Ramos (cell line): Measurements from ENCODE around the gene SZT2.
"Not testable (repeated sequence)": the region's sequence is repeated elsewhere in the genome, so short reads cannot be mapped to it uniquely, and the experiment has no call there.

Experiments used
- in situ Hi-C: fragments of 300-500 bp; cut with MboI; formaldehyde crosslinking; loops from one replicate; pipeline ENCODE4 v1.14.3; 2022; ENCODE audit warnings: low sequenced_read_pairs; ENCODE audit not compliant: unreplicated experiment

Gene SZT2

DNA sequence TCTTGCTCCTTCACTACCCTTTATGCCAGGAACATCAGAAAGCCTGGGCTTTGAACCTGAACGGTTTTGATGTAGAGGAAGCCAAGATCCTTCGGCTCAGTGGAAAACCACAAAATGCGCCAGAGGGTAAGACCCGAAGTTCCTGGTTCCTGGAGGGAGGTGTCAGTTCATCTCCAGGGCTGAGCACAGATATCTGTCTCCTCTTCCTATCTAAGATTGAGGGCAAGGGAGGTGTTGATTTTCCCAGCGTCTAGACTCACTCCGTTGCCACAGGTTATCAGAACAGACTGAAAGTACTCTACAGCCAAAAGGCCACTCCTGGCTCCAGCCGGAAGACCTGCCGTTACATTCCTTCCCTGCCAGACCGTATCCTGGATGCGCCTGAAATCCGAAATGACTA, 30.0 kb upstream of the SZT2 start:
- in situ Hi-C loops = no loop called here

DNA sequence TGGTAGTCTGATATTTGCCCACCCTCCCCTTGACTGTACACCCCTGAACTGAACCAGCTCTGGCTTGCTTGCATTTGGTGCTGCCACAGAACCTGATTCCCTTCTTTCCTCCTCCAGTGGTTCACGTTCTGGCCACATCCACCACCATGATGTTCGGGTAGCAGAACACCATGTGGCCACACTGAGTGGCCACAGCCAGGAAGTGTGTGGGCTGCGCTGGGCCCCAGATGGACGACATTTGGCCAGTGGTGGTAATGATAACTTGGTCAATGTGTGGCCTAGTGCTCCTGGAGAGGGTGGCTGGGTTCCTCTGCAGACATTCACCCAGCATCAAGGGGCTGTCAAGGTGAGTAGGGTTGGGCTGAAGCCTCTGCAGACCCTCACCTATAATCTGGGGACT, 29.1 kb upstream of the SZT2 start:
- in situ Hi-C loops = no loop called here

DNA sequence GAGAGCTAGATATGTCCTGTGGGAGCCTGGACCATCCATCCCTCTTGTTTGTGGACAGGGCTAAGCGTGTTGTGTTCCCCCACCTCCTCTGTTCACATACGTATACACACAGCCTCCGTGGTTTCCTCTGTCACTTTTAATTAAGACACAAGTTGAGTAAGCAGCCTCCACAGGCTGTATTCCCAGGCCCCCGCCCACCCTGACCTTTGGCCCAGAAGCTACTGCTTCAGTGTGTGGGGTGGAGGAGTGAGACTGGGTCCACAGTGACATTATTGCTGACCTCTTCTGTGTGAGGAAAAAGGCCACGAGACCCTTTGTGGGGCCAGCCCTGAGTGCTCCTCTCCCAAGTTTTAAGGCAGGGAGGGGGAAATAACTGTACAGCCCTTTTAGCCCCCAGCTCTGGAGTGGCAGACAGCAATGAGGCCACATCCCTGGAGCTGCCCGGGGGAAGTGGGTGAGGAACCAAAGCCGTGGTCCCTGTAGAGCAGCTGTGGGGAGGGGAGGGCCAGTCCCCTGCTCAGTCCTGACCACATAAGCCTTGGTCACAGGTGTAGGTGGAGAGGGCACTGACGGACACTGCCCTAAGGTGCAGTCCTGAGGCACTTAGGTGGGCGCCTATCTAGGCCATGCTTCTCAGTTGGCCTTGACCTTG, 26.3 kb upstream of the SZT2 start:
- in situ Hi-C loops = no loop called here

DNA sequence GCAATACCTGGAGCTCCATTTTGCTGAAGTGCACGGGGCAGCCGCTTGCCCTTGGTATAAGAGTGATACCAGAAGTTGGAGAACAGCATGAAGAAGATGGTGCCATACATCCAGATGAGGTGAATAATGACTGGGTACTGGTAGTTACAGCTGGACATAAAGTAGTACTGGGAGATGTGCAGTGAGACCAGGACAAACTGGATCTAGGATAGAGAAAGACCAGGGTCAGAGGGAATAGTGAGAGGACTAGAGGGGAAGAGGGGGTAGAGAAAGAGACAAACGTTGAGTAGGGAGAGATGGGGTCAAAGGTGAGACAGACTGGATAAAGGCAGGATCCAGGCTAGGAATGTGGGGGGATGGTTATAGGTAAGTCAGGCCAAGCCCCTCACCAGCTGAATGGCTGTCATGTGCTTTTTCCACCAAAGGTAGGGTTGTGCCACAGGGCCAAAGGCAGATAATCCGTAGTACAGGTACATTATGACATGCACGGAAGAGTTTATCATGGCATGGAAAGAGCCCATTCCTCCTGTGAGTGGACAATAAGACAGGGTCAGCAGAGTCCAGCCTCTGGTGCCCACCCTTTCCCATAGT, 25.7 kb upstream of the SZT2 start:
- in situ Hi-C loops = no loop called here

DNA sequence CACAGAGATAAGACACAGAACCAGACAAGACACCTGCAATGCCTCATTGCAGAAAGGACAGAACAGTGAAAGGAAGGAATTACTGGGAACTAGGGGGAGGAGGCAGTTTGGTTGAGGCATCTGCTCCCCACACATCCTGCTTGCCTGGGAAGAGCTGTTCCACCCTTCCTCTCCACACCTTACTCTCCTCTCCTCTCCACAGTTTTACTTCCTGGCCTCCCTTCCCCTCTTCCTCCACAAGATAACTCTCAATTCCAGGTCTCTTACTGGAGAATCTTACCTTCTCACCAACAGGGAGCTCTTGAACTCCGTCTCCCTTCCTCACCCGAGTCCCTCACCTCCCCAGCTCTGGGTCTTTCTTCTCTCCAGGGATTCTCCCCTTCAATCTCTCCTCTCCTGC, 24.0 kb upstream of the SZT2 start:
- in situ Hi-C loops = no loop called here

DNA sequence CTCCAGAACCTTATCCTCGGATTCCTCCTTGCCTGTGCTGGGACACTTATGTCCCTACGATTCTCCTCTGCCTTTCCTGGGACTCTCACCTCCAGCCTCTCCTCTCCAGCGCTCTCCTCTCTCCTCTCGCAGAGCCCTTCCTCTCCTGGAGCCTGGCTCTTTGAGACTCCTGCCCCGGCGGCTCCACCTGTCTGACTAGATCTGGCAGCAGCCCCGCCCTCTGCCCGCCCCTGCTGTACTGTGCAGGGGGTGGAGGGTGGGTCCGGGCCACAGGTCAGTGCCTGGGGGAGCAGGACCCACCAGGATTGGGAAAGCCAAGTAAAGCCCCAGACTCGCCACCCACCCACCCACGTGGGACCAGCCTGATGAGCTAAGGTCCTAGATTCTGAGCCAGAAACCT, 23.5 kb upstream of the SZT2 start:
- in situ Hi-C loops = no loop called here

DNA sequence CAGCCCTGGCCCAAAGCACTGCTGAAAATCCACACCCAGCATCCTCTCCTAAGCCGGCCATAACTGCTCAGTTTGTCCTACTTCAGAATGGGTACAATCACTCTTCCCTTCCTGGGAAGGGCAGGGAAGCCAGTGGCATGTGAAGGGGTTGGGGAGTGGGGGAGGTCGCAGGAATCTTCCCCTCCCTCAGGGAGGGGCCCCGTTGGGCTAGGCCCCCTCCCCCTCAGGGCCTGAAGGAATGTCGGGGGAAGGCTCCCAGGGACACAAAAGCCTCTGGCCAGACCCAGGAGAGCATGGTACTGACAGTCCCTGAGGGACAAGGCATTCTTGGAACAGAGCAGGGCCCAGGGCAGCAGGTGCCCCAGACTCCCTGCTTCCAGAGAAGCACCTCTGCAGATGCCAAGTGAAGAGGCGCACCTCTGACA, 23.1 kb upstream of the SZT2 start:
- in situ Hi-C loops = no loop called here

DNA sequence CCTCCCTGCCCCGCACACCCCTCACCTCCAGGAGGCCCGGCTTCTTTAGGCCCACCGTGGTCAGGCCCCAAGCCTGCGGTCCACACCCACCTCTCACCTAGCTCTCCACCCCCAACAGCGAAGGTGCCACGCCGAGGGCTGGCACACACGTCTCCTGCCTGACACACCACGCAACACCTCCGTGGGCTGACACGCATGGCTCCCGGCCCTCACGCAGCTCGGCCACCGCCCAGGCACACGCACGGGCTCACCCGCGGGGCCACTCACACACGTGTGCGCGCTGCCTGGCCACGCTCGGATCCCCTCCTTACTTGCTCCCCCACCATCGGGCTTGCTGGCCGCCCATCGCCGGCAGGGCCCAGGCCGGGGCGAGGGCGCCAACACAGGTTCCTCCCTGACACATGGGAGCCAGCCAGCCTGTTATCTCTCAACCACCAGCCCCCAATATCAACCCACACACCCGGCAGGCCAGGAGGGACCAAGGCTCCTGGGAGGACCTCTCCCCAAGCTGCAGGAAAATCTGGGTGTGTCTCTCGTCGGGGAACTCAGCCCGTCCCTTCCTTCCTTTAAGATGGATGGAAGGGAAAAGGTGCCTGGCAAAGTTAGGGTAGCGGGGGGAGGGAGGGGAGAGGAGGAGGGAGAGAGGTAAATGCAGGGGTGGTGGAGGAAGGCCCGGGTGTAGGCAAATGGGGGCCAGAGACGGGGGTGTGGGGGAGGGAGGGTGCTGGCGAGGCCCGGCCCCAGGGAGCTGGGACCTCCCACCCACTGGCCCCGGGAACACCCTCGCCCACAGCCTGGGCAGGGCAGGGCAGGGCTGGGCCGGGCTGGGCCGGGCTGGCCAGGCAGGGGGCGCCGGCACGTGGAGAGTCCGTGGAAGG, 22.4 kb upstream of the SZT2 start:
- in situ Hi-C loops = no loop called here

DNA sequence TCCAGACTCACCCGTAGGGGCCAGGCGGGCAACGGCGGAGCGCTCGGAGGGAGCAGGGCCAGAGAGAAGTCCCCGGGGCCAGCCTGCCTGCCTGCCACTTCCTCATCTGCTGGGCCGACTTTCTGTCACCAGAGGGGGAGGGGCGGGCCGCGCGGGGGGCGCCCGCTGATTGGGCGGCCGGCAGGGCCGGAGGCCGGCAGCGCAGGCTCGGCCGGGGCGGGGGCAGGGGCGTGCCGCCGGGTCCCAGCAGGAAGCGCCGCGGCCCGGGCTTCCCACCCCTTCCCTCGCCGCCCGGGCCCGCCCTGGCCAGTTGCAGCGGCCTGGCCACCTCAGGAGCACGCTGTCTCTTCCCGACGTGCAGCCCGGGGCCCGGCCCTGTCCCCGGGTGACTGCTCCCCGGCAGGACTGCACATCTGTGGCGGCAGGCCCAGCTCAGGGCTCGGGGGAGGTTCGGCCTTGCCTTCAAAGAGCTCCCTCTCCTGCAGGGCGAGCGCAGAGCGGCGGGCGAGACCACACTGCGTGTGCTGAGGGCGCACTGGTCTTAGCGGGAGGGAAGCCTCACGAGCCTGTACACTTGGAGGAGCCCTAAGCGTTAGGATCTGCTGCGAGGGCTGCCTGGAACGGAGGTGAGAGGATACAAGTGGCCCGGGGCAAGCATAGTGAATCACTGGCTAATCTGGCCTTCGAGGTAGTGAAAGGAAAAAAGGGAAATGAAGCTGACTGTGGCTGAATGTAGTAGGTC, 21.6 kb upstream of the SZT2 start, which contains the start of gene ELOVL1:
ELOVL1 (minus strand) TSS at position 108 of the 742 bp plus-strand sequence. CDS start 2,402 bp downstream, outside the sequence.
- in situ Hi-C loops = no loop called here

DNA sequence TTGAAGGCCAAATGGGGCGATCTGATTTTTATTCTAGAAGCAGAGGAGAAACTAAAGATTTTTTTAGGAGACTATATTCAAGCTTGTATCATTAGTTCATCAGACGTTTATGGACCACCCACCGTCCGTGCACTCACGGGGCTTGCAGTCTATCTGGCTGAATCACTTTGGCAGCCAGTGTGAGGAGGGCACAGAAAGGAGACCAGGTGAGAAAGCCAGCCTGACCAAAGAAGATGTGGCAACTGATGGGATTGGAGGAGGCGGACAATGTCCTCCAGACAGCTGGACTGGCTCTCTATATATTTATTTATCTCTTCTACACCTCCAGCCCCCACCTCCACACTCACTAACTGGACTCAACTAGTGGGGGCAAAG, 21.1 kb upstream of the SZT2 start:
- in situ Hi-C loops = no loop called here

DNA sequence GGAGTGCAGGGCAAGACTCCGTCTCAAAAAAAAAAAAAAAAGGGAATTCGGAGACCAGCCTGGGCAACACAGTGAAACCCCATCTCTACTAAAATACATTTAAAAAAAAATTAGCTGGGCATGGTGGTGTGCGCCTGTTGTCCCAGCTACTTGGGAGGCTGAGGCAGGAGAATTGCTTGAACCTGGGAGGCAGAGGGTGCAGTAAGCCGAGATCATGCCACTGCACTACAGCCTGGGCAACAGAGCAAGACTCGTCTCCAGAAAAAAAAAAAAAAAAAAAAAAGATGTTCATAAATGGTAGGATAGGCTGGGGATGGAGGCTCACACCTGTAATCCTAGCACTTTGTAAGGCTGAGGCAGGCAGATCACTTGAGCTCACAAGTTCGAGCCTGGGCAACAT, 19.9 kb upstream of the SZT2 start:
- in situ Hi-C loops = not testable (repeated sequence)

DNA sequence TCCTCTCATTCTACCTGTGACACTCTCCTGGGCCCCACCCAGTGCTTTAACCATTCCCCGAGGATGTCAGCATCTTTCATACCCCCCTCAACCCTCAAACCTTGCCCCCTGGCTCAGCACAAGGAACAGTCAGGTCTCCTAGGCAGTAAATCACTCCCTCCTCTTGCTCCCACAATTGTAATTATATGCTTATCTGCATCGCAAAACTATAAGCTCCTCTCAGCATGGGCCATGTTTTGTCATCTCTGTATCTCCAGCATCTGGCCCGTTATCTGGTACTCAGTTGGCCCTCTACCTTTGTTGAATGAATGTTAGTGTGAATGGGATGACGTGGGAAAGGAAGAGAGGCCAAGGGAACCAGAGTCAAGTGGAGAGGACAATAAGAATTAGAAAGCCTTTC, 19.1 kb upstream of the SZT2 start:
- in situ Hi-C loops = no loop called here

DNA sequence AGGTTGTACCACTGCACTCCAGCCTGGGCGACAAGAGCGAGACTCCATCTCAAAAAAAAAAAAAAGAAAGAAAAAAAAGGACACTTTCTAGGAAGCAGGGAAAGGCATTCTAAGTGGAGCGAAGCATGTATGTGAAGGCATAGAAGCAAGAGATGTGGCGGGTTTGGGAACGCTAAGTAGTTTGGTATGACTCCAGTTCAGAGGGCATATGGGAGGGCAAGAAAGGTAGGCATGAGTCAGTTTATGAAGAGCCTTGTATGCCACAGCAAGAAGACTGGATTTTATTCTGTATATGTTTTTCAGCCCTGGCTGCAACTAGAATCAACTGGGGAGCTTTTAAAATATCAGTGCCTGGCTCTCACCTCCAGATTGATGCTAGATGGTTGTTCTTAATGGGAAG, 17.5 kb upstream of the SZT2 start:
- in situ Hi-C loops = no loop called here

DNA sequence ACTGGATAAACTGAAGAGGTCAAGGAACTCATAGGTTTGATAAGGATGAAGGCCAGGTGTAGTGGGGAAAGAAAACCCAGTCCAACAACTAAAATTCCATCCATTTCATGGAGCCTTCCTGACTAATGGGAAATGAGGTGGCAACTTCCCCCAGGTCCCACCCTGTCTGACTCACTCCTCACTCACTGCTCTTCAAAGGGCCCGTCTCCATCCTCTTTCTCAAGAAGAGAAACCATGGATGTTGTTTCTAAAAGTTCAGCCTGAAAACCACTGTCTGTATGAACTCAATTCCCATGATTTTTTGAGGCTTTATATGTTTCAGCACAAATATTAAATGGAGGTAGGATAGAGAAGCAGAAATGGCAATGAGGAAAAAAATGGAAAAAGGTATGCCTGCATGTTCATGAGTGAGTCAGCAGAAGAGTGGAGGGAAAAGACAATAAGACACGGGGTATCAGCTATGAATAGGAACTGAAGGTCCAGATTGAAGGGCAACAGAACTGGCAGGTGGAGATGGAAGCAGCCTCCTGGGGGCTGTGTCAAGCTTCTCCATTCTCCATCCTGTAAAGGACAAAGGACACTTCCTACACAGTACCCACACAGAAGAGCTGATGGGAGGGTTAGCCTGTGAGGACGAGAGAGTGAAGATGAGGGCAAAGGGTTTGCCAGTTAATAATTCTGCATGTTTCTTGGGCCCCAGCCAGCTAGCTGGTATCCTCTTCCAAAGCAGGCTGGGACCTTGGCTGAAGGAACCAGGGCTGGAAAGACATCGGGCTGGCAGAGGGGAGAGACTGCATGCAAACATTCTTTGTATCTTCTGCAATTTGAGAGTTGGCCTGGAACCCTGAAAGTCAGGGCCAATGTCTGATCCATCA, 16.4 kb upstream of the SZT2 start:
- in situ Hi-C loops = no loop called here

DNA sequence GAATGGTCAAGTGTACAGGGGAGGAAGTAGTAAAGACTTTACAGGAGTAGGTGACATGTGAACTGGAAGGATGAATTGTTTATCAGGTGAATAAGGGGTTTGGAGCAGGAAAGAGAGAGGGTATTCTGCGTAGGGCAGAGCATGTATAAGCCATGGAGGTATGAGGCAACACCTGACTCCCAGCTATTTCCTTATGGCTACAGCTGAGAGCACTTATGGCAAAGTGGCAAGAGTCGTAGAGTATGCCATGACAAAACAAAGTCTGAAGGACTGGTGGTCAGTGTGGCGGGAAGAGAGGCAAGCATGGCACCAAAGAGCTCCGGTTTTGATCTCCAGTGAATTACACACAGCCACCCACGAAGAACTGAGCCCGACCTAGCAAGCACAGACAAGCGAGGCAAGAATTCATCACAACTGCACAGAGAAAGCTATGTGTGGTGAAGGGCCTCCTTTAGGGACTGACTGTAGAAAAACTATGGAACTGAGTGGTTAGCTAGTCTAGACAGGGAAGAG, 12.9 kb upstream of the SZT2 start:
- in situ Hi-C loops = no loop called here

DNA sequence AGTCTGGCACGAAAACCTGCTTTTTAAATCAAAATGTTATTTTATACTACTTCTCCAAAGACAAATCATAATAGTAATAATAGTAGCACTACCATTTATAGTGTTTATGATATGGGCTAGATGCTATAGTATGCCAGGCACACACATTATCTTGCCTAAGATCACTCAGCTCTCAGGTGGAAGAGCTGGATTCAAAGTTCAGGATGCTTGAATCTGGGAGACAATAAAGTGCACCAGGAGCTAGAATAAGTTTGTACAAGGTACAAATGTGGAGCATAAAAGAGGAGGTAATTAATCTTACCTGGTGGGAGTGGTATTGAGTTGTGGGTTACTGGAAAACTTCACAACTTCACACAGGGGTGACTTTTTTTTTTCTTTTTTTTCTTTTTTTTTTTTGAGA, 11.9 kb upstream of the SZT2 start:
- in situ Hi-C loops = no loop called here

DNA sequence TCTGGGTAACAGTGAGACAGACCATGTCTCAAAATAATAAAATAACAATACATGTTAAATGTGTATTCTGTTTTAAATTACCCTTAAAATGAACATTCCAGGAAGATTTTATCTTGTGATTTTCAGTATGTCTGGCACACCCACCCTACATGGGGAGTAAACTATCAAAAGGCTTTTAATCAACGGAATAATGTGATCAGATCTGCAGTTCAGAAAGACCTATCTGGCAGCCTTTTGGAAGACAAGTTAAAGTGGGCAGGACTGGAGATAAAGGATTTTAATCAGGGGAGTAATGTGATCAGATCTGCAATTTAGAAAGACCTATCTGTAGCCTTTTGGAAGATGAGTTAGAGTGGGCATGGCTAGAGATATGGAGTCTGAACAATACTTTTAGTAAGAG, 10.2 kb upstream of the SZT2 start:
- in situ Hi-C loops = no loop called here

DNA sequence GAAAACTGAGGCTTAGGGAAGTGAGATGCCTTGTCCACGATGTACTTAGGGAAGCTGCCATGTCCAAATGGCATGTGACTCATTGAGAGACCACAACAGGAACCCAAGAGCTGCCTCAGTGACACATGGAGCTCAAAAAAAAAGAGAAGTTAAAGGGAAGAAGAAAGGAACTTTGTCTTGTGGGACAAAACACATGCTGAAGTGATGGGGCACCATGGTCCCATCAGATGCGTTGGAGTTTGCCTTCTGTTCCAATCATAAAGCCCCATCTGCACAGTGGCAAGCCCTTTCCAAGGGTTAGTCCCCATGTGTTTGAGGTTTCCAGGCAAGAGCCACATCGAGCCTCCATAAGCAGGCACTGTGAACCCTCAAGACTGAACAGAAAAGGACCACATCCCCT, 8.1 kb upstream of the SZT2 start:
- in situ Hi-C loops = no loop called here

DNA sequence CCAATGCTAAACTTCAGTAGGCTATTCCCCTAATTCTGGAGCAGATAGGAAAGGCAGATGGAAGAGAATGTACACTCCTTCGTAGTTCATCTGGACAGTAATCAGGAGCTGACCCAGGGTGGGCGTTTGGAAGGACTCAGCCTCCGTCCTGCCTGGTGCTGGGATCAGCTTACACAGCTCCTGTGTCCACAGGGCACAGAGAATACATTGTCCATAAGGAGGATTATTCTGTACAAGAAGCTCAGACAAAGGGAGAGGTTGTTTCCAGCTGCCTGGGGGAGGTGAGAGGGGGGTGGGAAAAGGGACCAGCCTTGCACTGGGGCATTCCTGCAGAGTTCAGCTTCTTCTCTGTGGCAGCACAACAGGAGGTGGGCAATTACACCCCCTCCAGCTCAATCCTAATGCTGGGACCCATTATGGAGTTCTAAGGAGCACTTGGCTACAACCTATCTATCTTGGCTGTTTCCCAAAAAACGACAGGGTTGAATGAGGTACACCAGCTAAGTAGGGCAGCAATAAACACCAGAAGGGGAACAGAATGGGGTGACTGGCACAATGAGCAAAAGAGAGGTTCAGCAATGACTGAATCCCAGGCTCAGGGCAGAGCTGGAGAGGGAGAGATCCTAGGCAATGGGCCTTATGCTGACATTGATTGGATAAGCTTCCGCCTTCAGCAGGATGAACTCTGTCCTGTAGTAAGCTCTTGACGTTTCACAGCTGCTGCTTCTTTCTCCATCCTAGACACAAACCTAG, 7.5 kb upstream of the SZT2 start:
- in situ Hi-C loops = no loop called here
